ENCODE data around the gene ANKRD34C. TPM values are rescaled to one million over a fixed set of nuclear protein-coding genes. Genes with fewer than 3 reads are reported as not detected.
A peak's percentile ranks its signal among the peaks of the same experiment; 100 is the strongest.

Gene ANKRD34C
- polyA plus RNA-seq (2013, experiment 1 of 2), result not detected
- polyA plus RNA-seq (2013, experiment 2 of 2), result not detected

- Histone ChIP-seq H3K36me3 (ENCODE audit: insufficient read depth, low read length) (no peaks in the 10 kb centered on the region), H3K4me3 (ENCODE audit: low read length) (peak within 1 kb of the TSS; percentile 52), H3K9ac (ENCODE audit: low read depth, low read length) (no peak within 1 kb of the TSS; the same call in 1 of the 2 replicates), H3K9me3 (ENCODE audit: insufficient read depth, low read depth, low read length) (no peaks in the 10 kb centered on the region), H3K27me3 (ENCODE audit: insufficient read depth, low read length) (peaks cover 84% of the 10 kb centered on the region), H3K4me1 (ENCODE audit: insufficient read depth, low read length) (0 out of 2 replicates have a peak, but pooled peaks cover 9% of the 10 kb centered on the region), H3K27ac (ENCODE audit: low read depth, low read length) (no peak within 1 kb of the TSS)
- WGBS, result 8% methylated on average over 56 of the region's 56 CpGs
Observed at GRCh38 chr15:79282371-79283251, at the start of gene ANKRD34C. Gene ANKRD34C, plus strand, starts transcription at chr15:79282722. Its CDS starts 10,563 bp downstream, at chr15:79293285.

GRCh38 chr15:79233236-79233635, 49.3 kb upstream of the ANKRD34C start:
- Histone ChIP-seq H3K27me3 (ENCODE audit: insufficient read depth, low read length) (no peaks in the 10 kb centered on the region), H3K4me3 (ENCODE audit: low read length) (no peak overlapping the region), H3K27ac (ENCODE audit: low read depth, low read length) (no peak overlapping the region), H3K9ac (ENCODE audit: low read depth, low read length) (no peak overlapping the region), H3K9me3 (ENCODE audit: insufficient read depth, low read depth, low read length) (no peaks in the 10 kb centered on the region), H3K36me3 (ENCODE audit: insufficient read depth, low read length) (no peaks in the 10 kb centered on the region), H3K4me1 (ENCODE audit: insufficient read depth, low read length) (no peaks in the 10 kb centered on the region)
- WGBS, result 84% methylated on average over 5 of the region's 6 CpGs

- H3K27ac ChIP-seq (ENCODE audit: low read depth, low read length), result no peak overlapping the region
- H3K4me1 ChIP-seq (ENCODE audit: insufficient read depth, low read length), result peaks cover 7% of the 10 kb centered on the region; the same call in 1 of the 2 replicates
- H3K4me3 ChIP-seq (ENCODE audit: low read length), result no peak overlapping the region
- H3K27me3 ChIP-seq (ENCODE audit: insufficient read depth, low read length), result no peaks in the 10 kb centered on the region
- H3K36me3 ChIP-seq (ENCODE audit: insufficient read depth, low read length), result no peaks in the 10 kb centered on the region
- no peaks in the 10 kb centered on the region for H3K9me3 ChIP-seq (ENCODE audit: insufficient read depth, low read depth, low read length)
- WGBS, result 78% methylated on average over 3 of the region's 3 CpGs
- H3K9ac ChIP-seq (ENCODE audit: low read depth, low read length), result no peak overlapping the region
Observed at GRCh38 chr15:79240036-79240435, 42.5 kb upstream of the ANKRD34C start.

DNA sequence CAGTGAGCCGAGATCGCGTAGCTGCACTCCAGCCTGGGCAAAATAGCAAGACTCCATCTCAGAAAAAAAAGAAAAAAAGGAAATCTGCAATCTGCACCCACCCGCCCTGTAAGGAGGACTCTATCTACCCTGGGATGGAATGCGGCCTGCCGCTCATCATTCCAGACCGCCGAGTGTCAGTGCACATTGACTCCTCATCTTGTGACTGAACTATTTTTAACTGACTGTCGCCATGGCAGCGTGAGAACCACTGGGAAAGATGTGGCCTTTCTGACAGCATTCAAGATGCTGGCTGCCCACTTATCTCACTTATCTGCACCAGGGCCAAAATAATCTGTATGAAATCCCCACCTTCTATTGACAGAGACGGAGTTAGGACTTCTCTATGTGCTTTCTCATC, 38.8 kb upstream of the ANKRD34C start:
- H3K9me3 ChIP-seq (ENCODE audit: insufficient read depth, low read depth, low read length), result no peaks in the 10 kb centered on the region
- 94% methylated on average over 10 of the region's 11 CpGs for WGBS
- no peaks in the 10 kb centered on the region for H3K36me3 ChIP-seq (ENCODE audit: insufficient read depth, low read length)
- H3K27ac ChIP-seq (ENCODE audit: low read depth, low read length), result no peak overlapping the region
- no peak overlapping the region for H3K9ac ChIP-seq (ENCODE audit: low read depth, low read length)
- no peaks in the 10 kb centered on the region for H3K27me3 ChIP-seq (ENCODE audit: insufficient read depth, low read length)
- H3K4me3 ChIP-seq (ENCODE audit: low read length), result no peak overlapping the region
- peaks cover 7% of the 10 kb centered on the region; the same call in 1 of the 2 replicates for H3K4me1 ChIP-seq (ENCODE audit: insufficient read depth, low read length)

DNA sequence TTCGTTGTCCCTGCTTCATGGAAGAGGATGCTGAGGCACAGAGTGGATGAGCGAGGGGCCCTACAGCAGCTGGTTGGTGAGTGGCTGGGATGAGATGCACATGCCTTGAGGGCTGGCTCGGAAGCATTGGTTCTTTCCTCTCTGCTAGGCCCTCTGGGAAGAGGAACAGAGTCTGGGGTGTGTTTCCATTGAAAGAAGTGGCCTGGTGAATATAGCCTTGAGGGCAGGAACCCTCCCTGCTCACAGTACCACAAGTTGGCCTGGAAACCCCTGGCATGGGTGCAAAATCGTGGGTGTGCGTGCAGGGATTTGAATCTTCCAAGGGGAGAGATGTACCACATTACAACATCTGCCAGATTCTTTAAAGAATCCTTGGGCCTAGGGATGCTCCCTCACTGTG, 37.6 kb upstream of the ANKRD34C start:
- Histone ChIP-seq H3K27me3 (ENCODE audit: insufficient read depth, low read length) (no peaks in the 10 kb centered on the region), H3K9ac (ENCODE audit: low read depth, low read length) (no peak overlapping the region), H3K4me1 (ENCODE audit: insufficient read depth, low read length) (peaks cover 2% of the 10 kb centered on the region; the same call in 1 of the 2 replicates), H3K27ac (ENCODE audit: low read depth, low read length) (no peak overlapping the region), H3K9me3 (ENCODE audit: insufficient read depth, low read depth, low read length) (no peaks in the 10 kb centered on the region), H3K4me3 (ENCODE audit: low read length) (no peak overlapping the region), H3K36me3 (ENCODE audit: insufficient read depth, low read length) (no peaks in the 10 kb centered on the region)
- 96% methylated on average over 5 of the region's 5 CpGs for WGBS

DNA sequence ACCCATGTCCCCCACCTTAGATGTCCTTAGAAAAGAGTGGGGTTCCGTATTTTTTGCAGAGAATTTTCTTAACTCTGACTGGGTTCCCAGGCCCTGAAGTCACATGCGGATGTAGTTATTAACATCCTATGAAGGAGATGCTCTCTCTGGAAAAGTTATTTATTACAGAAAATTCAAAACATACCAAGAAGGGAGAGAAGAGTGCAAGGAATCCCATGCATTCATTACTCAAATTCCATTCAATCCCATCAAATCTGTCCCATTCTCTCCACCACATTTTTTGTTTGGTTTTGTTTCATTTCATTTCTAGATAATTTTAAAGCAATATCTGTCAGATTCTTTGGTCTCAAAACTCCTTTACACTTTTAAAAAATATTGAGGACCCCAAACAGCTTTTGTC, 34.3 kb upstream of the ANKRD34C start:
- WGBS, result 100% methylated on average over 2 of the region's 2 CpGs
- no peaks in the 10 kb centered on the region for H3K27me3 ChIP-seq (ENCODE audit: insufficient read depth, low read length)
- no peak overlapping the region for H3K27ac ChIP-seq (ENCODE audit: low read depth, low read length)

DNA sequence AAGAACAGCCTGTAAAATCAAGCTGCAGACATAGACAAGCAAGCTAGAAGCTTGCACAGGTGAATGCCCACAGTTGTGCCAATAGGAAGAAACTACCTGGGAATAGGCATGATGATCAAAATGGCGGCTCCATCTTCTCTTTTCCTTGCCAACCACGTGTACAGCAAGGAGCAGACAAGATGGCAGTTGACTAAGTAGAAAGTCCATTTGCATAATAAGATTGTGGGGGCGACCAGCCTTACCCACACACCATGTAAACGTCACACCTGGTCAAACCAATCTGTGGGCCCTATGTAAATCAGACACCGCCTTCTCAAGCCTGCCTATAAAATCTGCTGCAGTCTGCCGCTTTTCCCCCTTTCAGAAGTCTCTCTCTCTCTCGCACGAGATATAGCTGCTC, 25.1 kb upstream of the ANKRD34C start:
- Histone ChIP-seq H3K9me3 (ENCODE audit: insufficient read depth, low read depth, low read length) (no peaks in the 10 kb centered on the region), H3K27me3 (ENCODE audit: insufficient read depth, low read length) (no peaks in the 10 kb centered on the region), H3K36me3 (ENCODE audit: insufficient read depth, low read length) (no peaks in the 10 kb centered on the region), H3K27ac (ENCODE audit: low read depth, low read length) (no peak overlapping the region), H3K9ac (ENCODE audit: low read depth, low read length) (no peak overlapping the region), H3K4me3 (ENCODE audit: low read length) (no peak overlapping the region), H3K4me1 (ENCODE audit: insufficient read depth, low read length) (no peaks in the 10 kb centered on the region)
- 91% methylated on average over 8 of the region's 8 CpGs for WGBS

More for the DNA sequence above, 34.3 kb upstream of the ANKRD34C start:
- H3K36me3 ChIP-seq (ENCODE audit: insufficient read depth, low read length), result no peaks in the 10 kb centered on the region
- H3K4me3 ChIP-seq (ENCODE audit: low read length), result no peak overlapping the region
- H3K9me3 ChIP-seq (ENCODE audit: insufficient read depth, low read depth, low read length), result no peaks in the 10 kb centered on the region
- H3K4me1 ChIP-seq (ENCODE audit: insufficient read depth, low read length), result no peaks in the 10 kb centered on the region
- no peak overlapping the region for H3K9ac ChIP-seq (ENCODE audit: low read depth, low read length)

DNA sequence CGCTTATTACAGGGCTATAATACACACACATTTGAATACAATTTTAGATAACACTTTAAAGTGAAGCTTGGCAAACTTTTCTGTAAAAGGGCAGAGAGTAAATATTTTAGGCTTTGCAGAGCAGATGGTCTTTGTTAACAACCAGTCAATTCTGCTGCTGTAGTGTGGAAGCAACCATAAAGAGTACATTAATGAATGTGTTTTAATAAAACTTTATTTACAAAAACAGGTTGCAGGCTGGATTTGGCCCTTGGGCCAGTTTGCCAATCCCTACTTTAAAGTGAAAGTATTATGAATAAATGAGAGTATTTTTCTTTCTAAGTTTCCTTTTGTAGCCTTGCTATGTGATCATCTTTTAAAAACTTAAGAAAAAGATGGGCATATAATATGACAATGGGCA, 20.7 kb upstream of the ANKRD34C start:
- H3K4me1 ChIP-seq (ENCODE audit: insufficient read depth, low read length), result peaks cover 3% of the 10 kb centered on the region; the same call in 1 of the 2 replicates
- no peaks in the 10 kb centered on the region for H3K27me3 ChIP-seq (ENCODE audit: insufficient read depth, low read length)
- WGBS, result no CpG with 5 or more reads among the region's 1 CpG
- no peaks in the 10 kb centered on the region for H3K9me3 ChIP-seq (ENCODE audit: insufficient read depth, low read depth, low read length)
- no peak overlapping the region for H3K9ac ChIP-seq (ENCODE audit: low read depth, low read length)
- no peaks in the 10 kb centered on the region for H3K36me3 ChIP-seq (ENCODE audit: insufficient read depth, low read length)
- no peak overlapping the region for H3K27ac ChIP-seq (ENCODE audit: low read depth, low read length)
- no peak overlapping the region for H3K4me3 ChIP-seq (ENCODE audit: low read length)

- Histone ChIP-seq H3K27ac (ENCODE audit: low read depth, low read length) (no peak overlapping the region), H3K4me1 (ENCODE audit: insufficient read depth, low read length) (peaks cover 3% of the 10 kb centered on the region; the same call in 1 of the 2 replicates), H3K9ac (ENCODE audit: low read depth, low read length) (no peak overlapping the region), H3K36me3 (ENCODE audit: insufficient read depth, low read length) (no peaks in the 10 kb centered on the region), H3K4me3 (ENCODE audit: low read length) (no peak overlapping the region), H3K27me3 (ENCODE audit: insufficient read depth, low read length) (0 out of 2 replicates have a peak, but pooled peaks cover 4% of the 10 kb centered on the region), H3K9me3 (ENCODE audit: insufficient read depth, low read depth, low read length) (no peaks in the 10 kb centered on the region)
- 86% methylated on average over 4 of the region's 4 CpGs for WGBS
Observed at GRCh38 chr15:79265167-79265566, 17.4 kb upstream of the ANKRD34C start.

- Histone ChIP-seq H3K4me3 (ENCODE audit: low read length) (no peak overlapping the region), H3K36me3 (ENCODE audit: insufficient read depth, low read length) (no peaks in the 10 kb centered on the region), H3K27me3 (ENCODE audit: insufficient read depth, low read length) (0 out of 2 replicates have a peak, but pooled peaks cover 4% of the 10 kb centered on the region), H3K4me1 (ENCODE audit: insufficient read depth, low read length) (peaks cover 3% of the 10 kb centered on the region; the same call in 1 of the 2 replicates), H3K27ac (ENCODE audit: low read depth, low read length) (no peak overlapping the region), H3K9ac (ENCODE audit: low read depth, low read length) (no peak overlapping the region), H3K9me3 (ENCODE audit: insufficient read depth, low read depth, low read length) (no peaks in the 10 kb centered on the region)
- WGBS, result 86% methylated on average over 3 of the region's 3 CpGs
Observed at GRCh38 chr15:79265987-79266579, 16.4 kb upstream of the ANKRD34C start.
